HEK293 (cell line): ENCODE measurements around the gene NLGN4X.

Experiments used
- RBAK ChIP-seq: fragments of 450-650 bp; formaldehyde crosslinking; IDR thresholded peaks from 2 replicates; pipeline ENCODE4 v1.5.1; 2016; ENCODE audit warnings: missing biosample characterization, missing genetic modification characterization
- TCF7L2 ChIP-seq: IDR thresholded peaks from 2 replicates; pipeline ENCODE4 v1.6.1; 2011; ENCODE audit warnings: low read depth, mild to moderate bottlenecking, inconsistent platforms, low read length, moderate library complexity, borderline replicate concordance
- ZBTB8A ChIP-seq: fragments of 450-650 bp; formaldehyde crosslinking; IDR thresholded peaks from 2 replicates; pipeline ENCODE4 v1.5.1; 2016; ENCODE audit warnings: missing biosample characterization, missing genetic modification characterization
- ZFP41 ChIP-seq: fragments of 450-650 bp; formaldehyde crosslinking; IDR thresholded peaks from 2 replicates; pipeline ENCODE4 v1.5.1; 2016; ENCODE audit warnings: missing biosample characterization, missing genetic modification characterization, borderline replicate concordance
- ZNF112 ChIP-seq: fragments of 450-650 bp; formaldehyde crosslinking; IDR thresholded peaks from 2 replicates; pipeline ENCODE4 v1.5.0; 2017; ENCODE audit warnings: missing biosample characterization, missing genetic modification characterization
- ZNF184 ChIP-seq: fragments of 450-650 bp; IDR thresholded peaks from 2 replicates; pipeline ENCODE4 v1.5.1; 2018; ENCODE audit warnings: missing biosample characterization, mild to moderate bottlenecking, missing genetic modification characterization
- ZNF274 ChIP-seq, 2 experiments: fragments of 200-500 bp in 1 of 2; fragments of 450-650 bp in 1 of 2; sonication (Bioruptor generic) in 1 of 2; formaldehyde crosslinking in 1 of 2; IDR thresholded peaks; 2 replicates each; pipeline versions ENCODE4 v1.5.1 to v1.6.1; 2014 to 2016; ENCODE audit warnings: borderline replicate concordance in 1 of 2, inconsistent platforms in 1 of 2, low read length in 1 of 2, missing biosample characterization in 1 of 2, missing genetic modification characterization in 1 of 2
- ZNF416 ChIP-seq: fragments of 450-650 bp; formaldehyde crosslinking; IDR thresholded peaks from 2 replicates; pipeline ENCODE4 v1.5.1; 2016; ENCODE audit warnings: missing biosample characterization, missing genetic modification characterization
- ZNF48 ChIP-seq: fragments of 450-650 bp; formaldehyde crosslinking; IDR thresholded peaks from 2 replicates; pipeline ENCODE4 v1.5.1; 2016; ENCODE audit warnings: missing biosample characterization, missing genetic modification characterization
- ZNF558 ChIP-seq: fragments of 450-650 bp; formaldehyde crosslinking; IDR thresholded peaks from 2 replicates; pipeline ENCODE4 v1.5.1; 2016; ENCODE audit warnings: missing biosample characterization, missing genetic modification characterization
- ZNF658 ChIP-seq: fragments of 450-650 bp; formaldehyde crosslinking; IDR thresholded peaks from 2 replicates; pipeline ENCODE4; 2016; ENCODE audit warnings: missing biosample characterization, missing genetic modification characterization
- ZSCAN30 ChIP-seq: fragments of 450-650 bp; IDR thresholded peaks from 2 replicates; pipeline ENCODE4 v1.5.1; 2018; ENCODE audit warnings: missing biosample characterization, mild to moderate bottlenecking, missing genetic modification characterization, moderate library complexity
- TF ChIP-seq, protein P1 (sequence below): fragments of 450-650 bp; formaldehyde crosslinking; IDR thresholded peaks from 2 replicates; pipeline ENCODE4 v1.5.1; 2016; ENCODE audit warnings: missing biosample characterization, missing genetic modification characterization

DNA sequence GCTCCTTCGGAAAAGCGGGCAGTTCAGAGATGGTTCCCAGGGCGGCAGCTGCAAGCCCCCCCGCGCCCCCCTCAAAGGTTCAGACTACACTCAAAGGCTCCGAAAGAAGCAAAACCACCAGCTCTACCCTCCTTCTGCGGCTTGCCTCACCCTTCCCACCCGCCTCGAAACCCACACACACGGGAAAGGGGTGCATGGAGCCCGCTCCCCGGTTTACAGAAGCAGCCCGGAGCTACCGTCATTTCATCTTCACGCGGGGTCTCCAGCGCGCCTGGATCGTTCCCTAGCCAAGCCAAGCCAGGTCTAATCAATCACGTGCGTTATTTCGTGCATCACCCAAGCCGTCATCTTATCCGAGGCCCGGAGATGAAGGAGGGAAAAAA, 1.2 kb downstream of the NLGN4X start:
- TF ChIP-seq, protein P1, sequence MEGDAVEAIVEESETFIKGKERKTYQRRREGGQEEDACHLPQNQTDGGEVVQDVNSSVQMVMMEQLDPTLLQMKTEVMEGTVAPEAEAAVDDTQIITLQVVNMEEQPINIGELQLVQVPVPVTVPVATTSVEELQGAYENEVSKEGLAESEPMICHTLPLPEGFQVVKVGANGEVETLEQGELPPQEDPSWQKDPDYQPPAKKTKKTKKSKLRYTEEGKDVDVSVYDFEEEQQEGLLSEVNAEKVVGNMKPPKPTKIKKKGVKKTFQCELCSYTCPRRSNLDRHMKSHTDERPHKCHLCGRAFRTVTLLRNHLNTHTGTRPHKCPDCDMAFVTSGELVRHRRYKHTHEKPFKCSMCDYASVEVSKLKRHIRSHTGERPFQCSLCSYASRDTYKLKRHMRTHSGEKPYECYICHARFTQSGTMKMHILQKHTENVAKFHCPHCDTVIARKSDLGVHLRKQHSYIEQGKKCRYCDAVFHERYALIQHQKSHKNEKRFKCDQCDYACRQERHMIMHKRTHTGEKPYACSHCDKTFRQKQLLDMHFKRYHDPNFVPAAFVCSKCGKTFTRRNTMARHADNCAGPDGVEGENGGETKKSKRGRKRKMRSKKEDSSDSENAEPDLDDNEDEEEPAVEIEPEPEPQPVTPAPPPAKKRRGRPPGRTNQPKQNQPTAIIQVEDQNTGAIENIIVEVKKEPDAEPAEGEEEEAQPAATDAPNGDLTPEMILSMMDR: no peak
- TF ChIP-seq ZBTB8A (tag by site-specific recombination) (no peak), ZFP41 (tag by site-specific recombination) (no peak), ZSCAN30 (tag by site-specific recombination) (no peak), ZNF658 (tag by site-specific recombination) (no peak), ZNF558 (tag by site-specific recombination) (no peak), ZNF112 (tag by site-specific recombination) (no peak), ZNF416 (tag by site-specific recombination) (no peak), TCF7L2 (no peak), ZNF184 (tag by site-specific recombination) (no peak), ZNF48 (tag by site-specific recombination) (no peak), ZNF274 (IDR thresholded peaks at IDR 0.05; ENCODE audit: low read length) (no peak), ZNF274 (tag by site-specific recombination; IDR thresholded peaks at IDR 0.05; ENCODE audit: borderline replicate concordance) (no peak), RBAK (tag by site-specific recombination) (no peak)
